ENCODE data around the gene ALOX5AP. TPM values are rescaled to one million over a fixed set of nuclear protein-coding genes. Genes with fewer than 3 reads are reported as not detected.

ALOX5AP gene
- polyA plus RNA-seq, 3 donors: 3.6 to 6.0 (median 4.8) TPM

DNA sequence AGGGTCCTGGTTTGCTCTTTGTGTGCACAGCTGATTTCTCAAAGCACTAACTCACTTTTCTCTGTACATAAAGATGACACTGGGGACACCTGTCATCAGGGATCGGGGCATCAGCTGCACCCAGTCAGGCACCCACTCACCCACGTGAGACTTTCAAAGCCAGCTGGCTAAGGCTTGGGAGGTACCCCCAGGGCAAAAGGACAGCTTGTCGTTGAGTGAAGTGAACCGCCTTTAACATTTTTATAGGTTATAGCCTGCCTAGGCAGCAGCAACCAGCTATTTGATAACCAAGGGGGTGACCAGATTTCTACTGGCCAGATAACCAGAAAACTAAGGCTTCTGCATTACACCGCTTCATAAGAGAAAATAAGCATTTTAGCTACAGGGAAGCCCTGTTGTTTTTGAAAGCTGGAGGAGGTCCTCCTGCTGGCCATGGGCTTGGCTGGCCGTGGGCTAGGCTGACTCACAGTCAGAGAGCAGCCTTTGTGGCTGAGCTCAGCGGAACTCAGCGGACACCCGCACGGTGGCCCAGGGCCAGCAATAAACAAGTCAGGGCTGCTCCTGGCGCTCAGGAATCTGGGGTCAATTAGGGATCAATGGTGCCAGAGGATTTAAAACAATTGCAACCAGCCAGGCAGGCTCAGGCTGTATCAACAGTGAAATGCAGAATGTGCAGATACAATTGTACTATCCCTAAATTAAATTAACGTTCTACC lies 57.1 kb downstream of the ALOX5AP start:
- peak in 1 of 3 donors; percentile 37 for DNase-seq (ENCODE audit: low read depth in 3 of 3, low spot score in 2 of 3)

DNA sequence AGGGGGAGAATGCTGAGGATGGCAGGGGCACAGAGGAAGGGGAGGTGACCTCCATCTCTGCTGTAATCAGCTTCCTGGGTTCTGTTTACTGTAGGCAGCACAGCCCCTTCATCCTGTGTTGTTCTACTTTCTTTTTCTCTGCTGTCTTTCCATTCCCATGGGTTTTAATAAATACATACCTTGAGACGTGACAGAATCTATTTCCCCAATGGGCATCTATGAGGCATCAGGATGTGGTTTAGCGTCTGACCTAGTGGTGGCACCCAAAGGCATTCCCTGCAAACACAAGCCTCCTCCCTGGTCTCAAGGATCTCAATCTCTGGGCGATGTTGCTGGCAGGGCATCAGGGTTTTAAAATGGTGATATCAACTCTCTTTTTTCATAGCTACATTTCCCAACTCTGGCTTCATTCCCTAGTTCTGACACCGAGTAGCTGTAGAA lies 60.8 kb downstream of the ALOX5AP start:
- DNase-seq (ENCODE audit: low read depth in 3 of 3, low spot score in 2 of 3): no peak

DNA sequence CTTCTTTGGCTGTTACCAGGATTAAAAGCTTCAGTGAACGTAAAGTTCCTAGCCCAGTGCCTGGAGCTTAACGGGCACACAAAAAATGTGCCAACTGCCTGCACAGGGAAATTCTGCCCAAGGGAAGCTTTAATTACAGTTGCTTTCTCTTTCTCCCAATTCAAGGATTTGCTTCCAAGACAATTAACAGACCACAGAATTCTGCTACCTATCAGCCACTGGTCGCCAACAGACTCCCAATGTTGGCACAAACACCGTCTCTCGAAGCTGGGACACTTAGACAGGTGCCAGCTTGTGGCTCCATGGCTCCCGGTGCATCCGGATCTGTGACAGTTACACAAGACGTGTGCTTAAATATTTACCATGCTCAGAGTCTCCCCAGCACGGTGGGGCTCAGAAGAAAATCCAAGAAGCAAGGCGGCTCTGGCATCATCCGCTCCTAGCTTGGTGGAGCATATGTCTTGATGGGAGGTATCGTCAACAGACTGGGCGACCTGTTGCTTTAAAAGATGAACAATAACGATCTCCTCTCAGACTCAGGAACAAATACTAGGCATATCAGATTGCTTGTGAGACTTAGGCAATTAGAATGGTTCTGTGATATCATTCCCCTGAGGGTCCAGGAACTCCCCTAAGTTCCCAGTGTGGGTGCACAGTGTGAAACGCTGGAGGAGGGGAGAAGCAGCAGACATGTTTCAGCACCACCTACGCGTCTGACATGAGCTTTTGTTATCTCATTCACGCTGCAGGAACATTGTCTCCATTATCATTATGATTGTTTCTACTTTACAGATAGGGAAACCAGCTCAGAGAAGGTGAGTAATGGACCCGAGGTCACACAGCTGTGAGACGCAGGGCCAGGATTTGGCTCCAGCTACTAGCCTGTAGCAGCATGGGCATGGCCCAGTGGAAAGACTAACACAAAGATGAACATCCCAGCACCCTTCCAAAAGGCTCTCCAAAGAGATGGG lies 61.6 kb downstream of the ALOX5AP start:
- DNase-seq (ENCODE audit: low read depth in 3 of 3, low spot score in 2 of 3): no peak

DNA sequence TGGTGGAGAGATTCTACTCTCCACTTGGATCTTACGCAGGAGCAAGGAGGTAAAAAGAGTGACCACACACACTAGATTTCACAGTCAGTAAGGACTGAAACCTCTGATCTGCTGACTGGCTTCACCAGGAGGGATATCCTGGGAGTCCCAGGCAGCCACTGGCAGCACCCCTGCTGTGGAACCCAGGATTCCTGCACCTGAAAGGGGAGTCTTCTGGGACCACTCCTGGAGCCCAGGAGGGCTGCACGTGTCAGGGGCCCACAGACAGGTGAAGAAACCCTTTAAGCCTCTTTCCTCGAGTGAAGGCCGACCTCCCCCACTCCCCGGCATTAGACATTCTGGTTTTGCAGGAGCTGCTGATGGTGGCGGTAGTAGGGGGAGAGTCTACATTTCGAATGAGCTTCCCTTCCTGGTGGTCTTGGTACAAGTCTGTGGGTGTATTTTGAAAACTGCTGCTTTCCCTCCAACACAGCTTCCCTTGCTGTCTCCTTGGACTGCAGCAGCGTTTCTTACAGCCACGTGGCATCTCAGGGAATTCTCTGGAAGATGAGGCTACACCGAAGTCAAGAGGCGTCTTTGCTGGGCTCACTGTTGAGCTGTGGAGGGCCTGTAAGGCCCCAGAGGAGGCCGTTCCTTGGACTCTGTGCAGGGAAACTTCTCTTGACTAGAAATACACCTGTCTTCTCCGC lies 62.6 kb downstream of the ALOX5AP start:
- no peak for DNase-seq (ENCODE audit: low read depth in 3 of 3, low spot score in 2 of 3)

DNA sequence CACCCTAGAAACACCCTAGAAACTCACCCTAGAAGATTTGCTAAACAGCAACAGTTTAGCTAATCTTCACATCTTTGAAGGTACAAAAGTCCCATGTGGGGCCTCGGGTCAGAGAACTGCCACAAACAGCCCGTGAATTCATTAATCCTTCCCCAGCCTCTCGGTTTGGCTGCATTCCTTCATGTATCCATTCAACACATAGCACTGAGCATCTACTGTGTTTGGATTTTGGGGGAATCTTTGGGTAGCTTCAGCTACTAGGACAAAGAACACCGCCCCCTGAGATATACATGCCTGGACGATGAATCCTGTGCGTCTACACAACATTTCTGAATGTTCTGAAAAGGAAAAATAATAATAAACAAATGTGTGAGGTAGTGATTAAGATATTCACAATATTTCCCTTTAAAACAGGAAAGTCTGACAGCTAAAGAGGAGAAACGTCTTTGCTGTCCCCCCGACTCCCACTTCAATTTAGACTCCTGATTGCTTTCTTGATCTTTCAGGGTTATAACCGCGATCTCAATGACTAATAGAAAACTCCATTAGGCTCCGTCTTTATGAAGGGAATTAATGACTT lies 63.5 kb downstream of the ALOX5AP start:
- no peak for DNase-seq (ENCODE audit: low read depth in 3 of 3, low spot score in 2 of 3)

DNA sequence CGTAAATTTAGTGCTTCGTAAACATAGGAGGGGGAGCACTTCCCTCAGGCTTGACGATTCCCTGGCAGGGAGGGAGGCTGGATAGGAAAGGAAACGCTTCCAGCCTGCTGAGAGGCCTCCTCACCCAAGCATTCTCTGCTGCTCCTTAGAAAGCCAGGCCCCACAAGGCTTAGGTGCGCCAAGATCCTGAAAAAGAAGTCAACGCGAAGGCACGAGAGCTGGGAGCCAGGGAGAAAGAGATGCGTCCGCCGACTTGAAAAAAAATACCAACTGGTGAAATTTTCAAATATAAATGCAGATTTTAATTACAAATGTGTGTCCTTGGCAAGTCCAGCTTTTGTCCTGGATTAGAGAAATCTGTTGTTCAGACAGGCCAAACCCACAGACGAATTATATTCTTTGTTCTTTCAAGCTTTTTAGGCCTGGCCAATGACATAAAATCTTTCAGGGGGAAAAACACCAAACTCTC lies 64.0 kb downstream of the ALOX5AP start:
- DNase-seq (ENCODE audit: low read depth in 3 of 3, low spot score in 2 of 3): peak in 1 of 3 donors; percentile 39

DNA sequence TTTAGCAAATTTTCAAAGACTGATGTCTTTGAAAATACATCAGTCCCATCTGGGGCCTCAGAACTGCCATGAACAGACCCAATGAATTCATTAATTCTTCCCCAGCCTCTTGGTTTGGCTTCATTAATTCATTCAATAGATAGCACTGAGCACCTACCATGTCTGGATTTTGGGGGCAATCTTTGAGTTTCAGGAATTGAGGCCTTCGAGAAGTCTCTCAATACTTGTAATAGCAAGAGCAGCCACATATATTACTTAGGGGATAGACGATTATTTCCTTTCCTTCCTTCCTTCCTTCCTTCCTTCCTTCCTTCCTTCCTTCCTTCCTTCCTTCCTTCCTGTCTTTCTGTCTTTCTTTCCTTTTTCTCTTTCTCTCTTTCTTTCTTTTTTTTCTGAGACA lies 64.8 kb downstream of the ALOX5AP start:
- DNase-seq (ENCODE audit: low read depth in 3 of 3, low spot score in 2 of 3): no peak

DNA sequence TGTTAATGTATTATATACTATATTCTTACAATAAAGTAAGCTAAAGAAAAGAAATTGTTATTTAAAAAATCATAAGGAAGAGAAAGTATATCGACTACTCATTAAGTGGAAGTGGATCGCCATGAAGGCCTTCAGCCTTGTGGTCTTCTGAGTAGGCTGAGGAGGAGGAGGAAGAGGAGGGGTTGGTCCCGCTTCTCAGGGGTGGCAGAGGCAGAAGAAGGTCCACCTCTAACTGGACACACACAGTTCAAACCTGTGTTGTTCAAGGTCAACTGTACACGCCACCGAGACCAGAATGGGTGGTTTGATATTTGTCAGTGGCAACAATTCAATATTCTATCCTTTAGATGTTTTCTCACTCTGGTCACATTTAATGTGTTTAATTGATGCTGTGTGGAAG lies 67.2 kb downstream of the ALOX5AP start:
- DNase-seq (ENCODE audit: low read depth in 3 of 3, low spot score in 2 of 3): no peak

DNA sequence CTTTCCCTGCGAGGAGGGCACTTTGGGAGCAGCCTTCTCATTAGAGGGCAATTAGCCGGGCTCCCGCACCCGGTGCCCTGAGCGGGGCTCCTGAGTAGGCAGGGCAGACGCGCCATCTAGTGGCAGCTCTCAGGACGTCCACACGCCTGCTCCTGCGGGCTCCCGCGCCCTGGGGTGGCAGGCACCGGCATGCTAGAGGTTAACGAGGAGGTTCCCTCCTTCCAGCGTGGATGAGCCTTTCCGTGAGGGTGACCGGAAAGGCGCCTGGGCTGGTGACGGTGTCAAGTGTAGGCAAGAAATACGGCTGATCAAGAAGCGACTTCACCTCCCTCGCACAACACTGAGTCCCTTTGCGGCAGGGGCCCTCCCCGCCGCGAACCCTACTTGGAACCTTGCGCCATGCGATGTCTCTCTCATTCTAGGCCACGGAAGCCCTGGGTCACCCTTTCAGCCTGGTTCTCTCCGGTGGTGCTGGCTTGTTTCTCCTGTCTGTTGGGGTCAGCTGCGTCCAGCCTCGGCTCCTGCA lies 67.7 kb downstream of the ALOX5AP start:
- peak in 2 of 3 donors; percentile 52 to 75 for DNase-seq (ENCODE audit: low read depth in 3 of 3, low spot score in 2 of 3)

DNA sequence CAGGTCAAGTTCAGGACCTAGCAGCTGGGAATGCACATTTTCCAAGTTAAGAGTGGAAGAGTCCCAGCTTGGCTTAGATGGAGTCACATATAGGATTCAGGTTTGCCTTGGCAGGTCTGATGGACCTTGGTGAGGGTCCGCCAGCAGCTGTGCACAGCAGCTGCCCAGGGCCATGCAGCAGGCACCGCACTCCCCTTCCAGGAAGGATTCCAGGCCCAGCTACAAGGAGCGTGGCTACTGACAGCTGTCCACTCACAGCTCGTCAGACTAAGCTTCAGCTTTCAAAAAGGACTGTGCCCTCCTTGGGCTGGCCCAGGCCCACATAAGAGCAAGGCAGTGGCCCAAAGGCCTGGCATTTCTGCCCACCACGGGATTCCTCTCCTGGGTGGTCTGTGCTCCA lies 68.4 kb downstream of the ALOX5AP start:
- no peak for DNase-seq (ENCODE audit: low read depth in 3 of 3, low spot score in 2 of 3)

DNA sequence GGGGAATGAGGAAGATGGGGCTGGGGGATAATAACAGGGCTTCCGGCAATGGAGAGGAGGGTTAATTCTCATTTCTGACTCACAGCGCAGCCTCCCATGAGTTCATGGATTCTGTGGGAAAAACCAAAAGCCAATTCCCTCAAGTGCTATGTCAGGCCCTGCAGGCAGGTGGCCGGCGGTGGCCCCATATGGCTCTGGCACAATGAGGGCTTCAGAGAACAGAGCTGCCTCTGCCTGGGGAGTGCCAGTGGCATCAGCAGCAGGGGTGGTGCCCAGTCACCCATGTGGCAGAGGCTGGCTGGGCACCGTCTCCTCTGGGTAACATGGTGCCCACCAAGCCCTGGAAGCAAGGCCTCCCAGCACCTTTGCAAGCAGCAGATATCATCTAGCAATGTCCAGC lies 69.1 kb downstream of the ALOX5AP start:
- DNase-seq (ENCODE audit: low read depth in 3 of 3, low spot score in 2 of 3): no peak

DNA sequence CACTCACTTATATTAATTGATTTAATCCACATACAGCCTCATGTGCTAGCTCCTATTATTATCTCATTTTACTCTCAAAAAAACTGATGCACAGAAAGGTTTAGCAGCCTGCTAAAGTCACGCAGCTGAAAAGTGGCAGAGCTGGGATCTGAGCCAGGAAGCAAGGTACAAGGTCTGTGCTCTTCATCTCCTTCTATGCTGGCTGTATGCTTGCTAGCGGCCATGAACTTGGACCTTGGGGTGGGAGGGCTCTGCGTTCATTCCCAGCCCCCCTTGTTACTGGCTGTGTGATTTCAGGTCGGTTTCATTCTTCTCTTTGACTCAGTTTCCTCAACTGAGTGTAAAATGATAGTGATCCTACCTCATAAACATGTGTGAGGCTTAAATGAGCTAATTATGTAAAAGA lies 69.8 kb downstream of the ALOX5AP start:
- DNase-seq (ENCODE audit: low read depth in 3 of 3, low spot score in 2 of 3): no peak

DNA sequence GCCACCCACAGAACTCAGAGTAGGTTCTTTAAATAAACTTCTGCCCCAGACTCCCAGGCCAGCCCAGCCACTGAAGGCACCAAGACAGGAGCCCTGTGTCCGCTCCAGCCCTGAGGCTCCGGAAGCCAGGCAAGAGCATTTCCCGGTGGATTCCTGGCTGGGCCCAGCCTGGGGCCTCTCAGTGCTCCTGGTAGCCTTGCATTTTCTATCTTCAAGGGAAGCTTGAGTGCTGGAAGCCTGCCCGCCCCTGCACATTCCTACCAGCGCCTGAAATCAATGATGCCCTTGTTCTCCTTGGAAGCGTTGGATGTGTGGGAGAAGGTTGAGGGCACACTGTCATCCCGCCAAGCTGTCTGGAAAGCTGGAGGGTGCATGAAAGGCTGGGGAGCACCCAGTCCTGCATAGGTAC lies 70.3 kb downstream of the ALOX5AP start:
- no peak for DNase-seq (ENCODE audit: low read depth in 3 of 3, low spot score in 2 of 3)

DNA sequence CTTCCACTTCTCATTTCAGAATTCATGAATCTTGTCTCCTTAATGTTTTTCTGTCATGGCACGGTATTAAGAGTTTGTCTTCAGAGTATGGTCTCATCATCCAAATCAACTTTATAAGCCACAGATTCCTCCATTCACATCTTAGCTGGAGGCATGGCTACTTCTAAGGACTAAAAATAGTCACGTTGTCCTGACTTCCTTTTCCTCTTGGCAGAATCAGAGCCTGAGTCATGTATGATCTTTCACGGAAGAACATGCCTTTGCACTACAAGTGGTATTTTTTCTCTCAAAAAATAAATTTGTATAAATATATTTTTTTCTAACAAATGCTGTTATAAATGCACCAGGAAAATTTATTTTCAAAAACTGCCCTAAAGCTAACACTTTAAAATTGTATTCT lies 71.4 kb downstream of the ALOX5AP start:
- DNase-seq (ENCODE audit: low read depth in 3 of 3, low spot score in 2 of 3): no peak

DNA sequence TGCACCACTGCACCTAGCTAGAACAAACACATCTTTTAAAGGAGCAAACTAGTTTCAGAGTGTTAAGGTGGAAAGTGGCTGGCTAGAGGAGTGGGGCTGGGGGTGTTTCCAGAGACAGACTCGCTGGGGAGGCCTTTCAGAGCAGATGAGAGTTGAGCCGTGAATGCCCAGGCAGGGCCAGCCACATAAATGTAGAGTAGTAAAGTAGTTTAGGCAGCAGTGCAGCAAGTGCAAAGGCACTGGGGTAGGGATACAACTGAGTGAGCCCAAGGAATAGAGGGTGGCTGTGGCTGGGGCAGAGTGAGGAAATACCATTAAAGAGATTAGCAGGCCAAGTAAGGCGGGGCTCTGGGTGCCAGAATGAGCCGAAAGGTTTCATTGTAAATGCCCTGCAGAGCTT lies 72.0 kb downstream of the ALOX5AP start:
- no peak for DNase-seq (ENCODE audit: low read depth in 3 of 3, low spot score in 2 of 3)

DNA sequence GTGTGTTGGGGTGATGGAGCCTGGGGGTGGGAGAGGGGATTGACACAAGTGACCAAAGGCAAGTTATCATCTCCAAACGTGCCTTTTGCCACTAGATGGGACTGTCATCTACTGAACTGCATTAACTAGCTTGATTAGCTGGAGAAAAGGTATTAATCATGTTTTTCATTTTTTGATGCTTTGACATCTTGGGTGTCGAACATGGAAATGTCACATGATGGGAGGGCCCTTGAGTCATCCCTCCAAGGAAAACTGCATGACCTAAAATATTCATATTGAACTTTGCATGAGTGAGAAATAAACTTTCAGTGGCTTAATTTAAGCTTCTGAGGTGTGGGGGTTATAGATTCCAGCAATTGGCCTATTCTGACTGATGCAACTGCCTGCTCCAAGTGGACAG lies 73.3 kb downstream of the ALOX5AP start:
- no peak for DNase-seq (ENCODE audit: low read depth in 3 of 3, low spot score in 2 of 3)

DNA sequence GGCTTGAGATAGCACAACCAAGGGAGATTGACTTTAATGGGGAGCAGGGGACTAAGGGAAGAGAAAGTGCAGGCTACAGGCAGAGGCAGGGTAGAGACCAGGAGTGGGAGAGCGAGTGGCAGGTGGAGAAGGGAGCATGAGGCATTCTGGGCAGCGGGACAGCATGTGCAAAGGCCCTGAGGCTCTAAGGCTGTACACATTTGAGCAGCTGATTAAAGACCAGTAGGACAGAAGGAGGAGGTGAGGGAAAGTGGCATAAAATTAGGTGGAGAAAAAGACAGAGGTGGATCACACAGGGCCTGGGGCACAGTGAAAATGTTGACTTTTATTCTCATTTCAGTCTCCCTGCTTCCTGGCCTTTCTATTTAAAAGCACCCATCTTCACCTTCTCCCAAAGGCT lies 74.4 kb downstream of the ALOX5AP start:
- no peak for DNase-seq (ENCODE audit: low read depth in 3 of 3, low spot score in 2 of 3)

DNA sequence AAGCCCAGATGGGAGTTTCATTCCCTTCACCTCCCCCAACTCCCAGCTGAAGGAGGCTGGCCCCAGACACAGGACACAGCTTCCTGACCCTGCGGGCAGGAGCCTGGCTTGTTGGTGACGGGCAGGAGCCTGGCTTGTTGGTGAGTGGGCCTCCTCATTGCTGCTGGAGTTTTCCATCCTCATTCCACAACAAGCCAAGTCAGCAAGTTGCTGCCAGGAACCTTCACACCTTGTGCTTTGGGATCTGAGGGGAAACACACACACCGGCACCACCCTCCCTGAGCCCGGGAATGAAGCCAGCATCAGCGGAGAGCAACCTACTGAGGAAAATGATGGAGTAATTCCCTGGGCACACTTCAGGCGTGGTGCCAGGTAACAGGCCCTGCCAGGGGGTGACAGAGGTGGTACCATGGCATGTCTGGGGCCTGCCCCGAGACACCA lies 74.9 kb downstream of the ALOX5AP start:
- no peak for DNase-seq (ENCODE audit: low read depth in 3 of 3, low spot score in 2 of 3)

DNA sequence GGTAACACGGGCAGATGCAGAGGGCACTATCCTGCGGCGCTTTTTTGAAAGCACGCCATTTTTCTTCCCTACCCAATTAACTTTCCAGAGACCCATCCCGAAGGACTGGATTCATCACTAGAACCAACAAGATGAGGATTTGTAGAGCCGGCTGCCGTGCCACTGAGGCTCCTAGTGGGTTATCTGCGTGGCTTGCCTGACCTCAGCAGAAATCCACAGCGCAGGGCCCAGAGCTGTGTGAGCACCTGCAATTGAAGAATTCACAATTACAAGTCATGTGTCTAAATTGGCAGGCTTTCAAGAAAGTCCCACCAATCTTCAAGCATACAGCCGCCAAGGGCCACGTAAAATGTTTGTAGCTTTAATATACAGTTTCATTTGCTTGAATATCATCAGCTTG lies 75.5 kb downstream of the ALOX5AP start:
- DNase-seq (ENCODE audit: low read depth in 3 of 3, low spot score in 2 of 3): no peak
